Fibroblast of lung (primary cell): Measurements from ENCODE around the gene APBA1. TPM values are rescaled to one million over a fixed set of nuclear protein-coding genes. Genes with fewer than 3 reads are reported as not detected.

Experiments
- DNase-seq, 2 donors: peaks; one replicate each; pipeline versions ENCODE4 v3.0.0 to v3.0.0-alpha.2; 2010; ENCODE audit warnings: low read depth in 2 of 2
- H2AFZ ChIP-seq: 2 replicates; pipeline ENCODE4 v1.5.1; 2012; ENCODE audit warnings: low read length, control low read depth, inconsistent platforms
- H3K27ac ChIP-seq: 2 replicates; pipeline ENCODE4 v1.5.1; 2011; ENCODE audit warnings: low read length, control low read depth; ENCODE audit not compliant: insufficient read depth
- H3K27me3 ChIP-seq: 2 replicates; pipeline ENCODE4 v1.5.1; 2011; ENCODE audit warnings: mild to moderate bottlenecking, low read length; ENCODE audit not compliant: control insufficient read depth, insufficient read depth
- H3K36me3 ChIP-seq: 2 replicates; pipeline ENCODE4 v1.5.1; 2011; ENCODE audit warnings: low read length; ENCODE audit not compliant: control insufficient read depth, insufficient read depth
- H3K4me1 ChIP-seq: 2 replicates; pipeline ENCODE4 v1.5.1; 2011; ENCODE audit warnings: low read length; ENCODE audit not compliant: control insufficient read depth, insufficient read depth; ENCODE audit errors: extremely low read depth
- H3K4me2 ChIP-seq: 2 replicates; pipeline ENCODE4 v1.5.1; 2011; ENCODE audit warnings: low read length, control low read depth; ENCODE audit not compliant: insufficient read depth; ENCODE audit errors: extremely low read depth
- H3K4me3 ChIP-seq, 4 experiments: fragments of 200-600 bp in 1 of 4; sonication (generic) in 1 of 4; replicated peaks in 1 of 4; 2 replicates each; pipeline ENCODE4 v1.5.1; 2011 to 2016; ENCODE audit warnings: low read length in 4 of 4, low read depth in 3 of 4, mild to moderate bottlenecking in 3 of 4, control low read depth in 2 of 4, inconsistent platforms in 1 of 4, mixed read lengths in 1 of 4; ENCODE audit not compliant: insufficient read depth in 1 of 4; ENCODE audit errors: control extremely low read depth in 1 of 4
- H3K79me2 ChIP-seq: 2 replicates; pipeline ENCODE4 v1.5.1; 2012; ENCODE audit warnings: mild to moderate bottlenecking, low read length, inconsistent platforms; ENCODE audit not compliant: control insufficient read depth, insufficient read depth
- H3K9ac ChIP-seq: 2 replicates; pipeline ENCODE4 v1.5.1; 2011; ENCODE audit warnings: mild to moderate bottlenecking, low read length, control low read depth; ENCODE audit not compliant: insufficient read depth
- H3K9me3 ChIP-seq: 2 replicates; pipeline ENCODE4 v1.5.1; 2012; ENCODE audit warnings: low read depth, low read length; ENCODE audit not compliant: control insufficient read depth, insufficient read depth
- H4K20me1 ChIP-seq: 2 replicates; pipeline ENCODE4 v1.5.1; 2011; ENCODE audit warnings: low read length; ENCODE audit not compliant: control insufficient read depth, insufficient read depth; ENCODE audit errors: extremely low read depth
- CTCF ChIP-seq, 2 donors: IDR thresholded peaks in 1 of 2; conservative IDR thresholded peaks in 1 of 2; 1 replicate in 1 of 2; 2 replicates in 1 of 2; pipeline ENCODE4 v1.5.1; 2011 to 2012; ENCODE audit warnings: low read length in 2 of 2, control low read depth in 1 of 2, inconsistent platforms in 1 of 2, low read depth in 1 of 2, mild to moderate bottlenecking in 1 of 2
- EZH2 ChIP-seq: IDR thresholded peaks from 2 replicates; pipeline ENCODE4 v1.5.1; 2012; ENCODE audit warnings: low read length, control low read depth, mild to moderate bottlenecking; ENCODE audit errors: missing control alignments
- polyA plus RNA-seq, 2 donors: library from polyadenylated mRNA; depleted of rRNA in 1 of 2; stranded (reverse) in 1 of 2; unstranded in 1 of 2; fragments of >200 nt; gene quantifications; 2 replicates each; pipeline ENCODE4 v1.2.1, GENCODE V29; 2011 to 2012; ENCODE audit warnings: missing spikeins in 1 of 2
- total RNA-seq: library from RNA; depleted of rRNA; stranded (reverse); fragments of >200 nt; gene quantifications from 2 replicates; pipeline ENCODE4 v1.2.1, GENCODE V29; 2014

APBA1 gene
- total and polyA plus RNA-seq, 2 donors (not counting 1 experiment from before 2014, with no cell fraction given), result 5.0 to 8.8 TPM

GRCh38 chr9:69452110-69452782 lies 219.9 kb downstream of the APBA1 start:
- Histone ChIP-seq H3K79me2 (no peaks in the 10 kb centered on the region), H4K20me1 (no peaks in the 10 kb centered on the region), H3K27ac (no peak overlapping the region), H3K4me2 (no peak overlapping the region), H3K36me3 (no peaks in the 10 kb centered on the region), H3K4me1 (no peaks in the 10 kb centered on the region), H3K27me3 (no peaks in the 10 kb centered on the region), H3K9me3 (no peaks in the 10 kb centered on the region), H3K4me3 (no peak overlapping the region), H3K9ac (no peak overlapping the region), H2AFZ (no peak overlapping the region)
- no peak for DNase-seq
- no peak for TF ChIP-seq EZH2
- no peak for TF ChIP-seq CTCF (conservative IDR thresholded peaks at IDR 0.05 in 1 of 2, IDR thresholded peaks at IDR 0.05 in 1 of 2; ENCODE audit: low read depth in 1 of 2, low read length in 2 of 2)

GRCh38 chr9:69446496-69446895 lies 225.7 kb downstream of the APBA1 start:
- Histone ChIP-seq H4K20me1 (no peaks in the 10 kb centered on the region), H3K27ac (no peak overlapping the region), H3K79me2 (no peaks in the 10 kb centered on the region), H3K27me3 (no peaks in the 10 kb centered on the region), H3K9ac (no peak overlapping the region), H3K4me1 (no peaks in the 10 kb centered on the region), H2AFZ (no peak overlapping the region), H3K9me3 (no peaks in the 10 kb centered on the region), H3K4me3 (no peak overlapping the region), H3K36me3 (no peaks in the 10 kb centered on the region), H3K4me2 (no peak overlapping the region)
- DNase-seq, result no peak
- TF ChIP-seq CTCF (conservative IDR thresholded peaks at IDR 0.05 in 1 of 2, IDR thresholded peaks at IDR 0.05 in 1 of 2; ENCODE audit: low read depth in 1 of 2, low read length in 2 of 2) (no peak), EZH2 (no peak)

- H3K36me3 ChIP-seq, result no peaks in the 10 kb centered on the region
- no peaks in the 10 kb centered on the region for H3K4me1 ChIP-seq
- no peaks in the 10 kb centered on the region for H3K79me2 ChIP-seq
- no peaks in the 10 kb centered on the region for H3K27me3 ChIP-seq
- H3K9ac ChIP-seq, result no peak overlapping the region
- no peaks in the 10 kb centered on the region for H3K9me3 ChIP-seq
- no peak overlapping the region for H3K27ac ChIP-seq
- no peak for DNase-seq
- no peaks in the 10 kb centered on the region for H4K20me1 ChIP-seq
- no peak overlapping the region for H3K4me2 ChIP-seq
- H3K4me3 ChIP-seq, result no peak overlapping the region
- H2AFZ ChIP-seq, result no peak overlapping the region
- TF ChIP-seq CTCF (conservative IDR thresholded peaks at IDR 0.05 in 1 of 2, IDR thresholded peaks at IDR 0.05 in 1 of 2; ENCODE audit: low read depth in 1 of 2, low read length in 2 of 2), result no peak
- TF ChIP-seq EZH2, result no peak
Measured at GRCh38 chr9:69445251-69445650, 226.9 kb downstream of the APBA1 start.
